OCI-LY3 (cell line): ENCODE measurements around the gene EP300.
A peak's percentile ranks its signal among the peaks of the same experiment; 100 is the strongest.

Experiments used
- H2AFZ ChIP-seq: fragments of 200-600, 300-600 bp; shearing (Covaris generic); 2 replicates; pipeline ENCODE4 v1.6.0; 2014; ENCODE audit warnings: antibody characterized with exemption, low read depth, low read length
- H3K27ac ChIP-seq: fragments of 200-600, 300-600 bp; sonication (generic); 2 replicates; pipeline ENCODE4 v1.5.1; 2014; ENCODE audit warnings: mild to moderate bottlenecking, low read length, moderate library complexity, mixed read lengths
- H3K27me3 ChIP-seq: fragments of 200-600, 300-600 bp; sonication (generic); 2 replicates; pipeline ENCODE4 v1.6.1; 2014; ENCODE audit warnings: low read depth, low read length, mixed read lengths
- H3K36me3 ChIP-seq: fragments of 200-600, 300-600 bp; sonication (generic); replicated peaks from 2 replicates; pipeline ENCODE3; 2014; ENCODE audit warnings: low read depth, low read length, mixed read lengths
- H3K4me1 ChIP-seq: fragments of 300-600, 200-600 bp; sonication (generic); 2 replicates; pipeline ENCODE4 v1.6.1; 2014; ENCODE audit warnings: low read length, mixed read lengths
- H3K4me2 ChIP-seq: fragments of 200-600, 300-600 bp; sonication (generic); 2 replicates; pipeline ENCODE4 v1.6.1; 2014; ENCODE audit warnings: low read length, mixed read lengths
- H3K4me3 ChIP-seq: fragments of 300-600, 200-600 bp; sonication (generic); 2 replicates; pipeline ENCODE4 v1.5.1; 2014; ENCODE audit warnings: antibody characterized with exemption, mild to moderate bottlenecking, low read length, moderate library complexity
- H3K79me2 ChIP-seq: fragments of 300-600, 200-600 bp; shearing (Covaris generic); 2 replicates; pipeline ENCODE4 v1.6.1; 2014; ENCODE audit warnings: mild to moderate bottlenecking, low read length, mixed read lengths
- H3K9ac ChIP-seq: fragments of 300-600, 200-600 bp; shearing (Covaris generic); 2 replicates; pipeline ENCODE4 v1.6.0; 2014; ENCODE audit warnings: mild to moderate bottlenecking, low read length, moderate library complexity
- H3K9me3 ChIP-seq: fragments of 200-600, 300-600 bp; shearing (Covaris generic); 2 replicates; pipeline ENCODE4 v1.6.1; 2014; ENCODE audit warnings: low read length, mixed read lengths; ENCODE audit not compliant: insufficient read depth
- H4K20me1 ChIP-seq: fragments of 200-600, 300-600 bp; sonication (generic); 2 replicates; pipeline ENCODE4 v1.6.1; 2016; ENCODE audit warnings: low read length, mixed read lengths; ENCODE audit not compliant: insufficient read depth
- CTCF ChIP-seq: fragments of 200-600, 300-600 bp; sonication (generic); IDR thresholded peaks from 2 replicates; pipeline ENCODE4 v1.5.1; 2014; ENCODE audit warnings: antibody characterized with exemption, low read length, low read depth
- EZH2phosphoT487 ChIP-seq: fragments of 200-600 bp; shearing (Covaris generic); IDR thresholded peaks from 2 replicates; pipeline ENCODE4 v1.6.1; 2018; ENCODE audit warnings: antibody characterized with exemption, mixed run types, low read depth

EP300 gene

GRCh38 chr22:41215409-41215808 lies 123.0 kb downstream of the EP300 start:
- no peak overlapping the region for H3K4me2 ChIP-seq
- no peak overlapping the region for H3K9ac ChIP-seq
- no peak for TF ChIP-seq EZH2phosphoT487
- TF ChIP-seq CTCF, result no peak
- H3K4me1 ChIP-seq, result peaks cover 15% of the 10 kb centered on the region
- no peaks in the 10 kb centered on the region for H4K20me1 ChIP-seq
- no peak overlapping the region for H3K27ac ChIP-seq
- H3K27me3 ChIP-seq, result no peaks in the 10 kb centered on the region
- no peak overlapping the region for H3K4me3 ChIP-seq
- H3K36me3 ChIP-seq, result peaks cover 42% of the 10 kb centered on the region
- H3K9me3 ChIP-seq, result no peaks in the 10 kb centered on the region
- no peak overlapping the region for H2AFZ ChIP-seq
- no peaks in the 10 kb centered on the region for H3K79me2 ChIP-seq

GRCh38 chr22:41215926-41216325 lies 123.5 kb downstream of the EP300 start:
- no peak overlapping the region for H2AFZ ChIP-seq
- no peak overlapping the region for H3K9ac ChIP-seq
- H4K20me1 ChIP-seq, result no peaks in the 10 kb centered on the region
- H3K4me3 ChIP-seq, result no peak overlapping the region
- no peaks in the 10 kb centered on the region for H3K27me3 ChIP-seq
- no peaks in the 10 kb centered on the region for H3K9me3 ChIP-seq
- H3K4me2 ChIP-seq, result no peak overlapping the region
- H3K4me1 ChIP-seq, result peaks cover 15% of the 10 kb centered on the region
- H3K79me2 ChIP-seq, result no peaks in the 10 kb centered on the region
- peaks cover 42% of the 10 kb centered on the region for H3K36me3 ChIP-seq
- no peak overlapping the region for H3K27ac ChIP-seq
- TF ChIP-seq CTCF, result no peak

- peaks cover 43% of the 10 kb centered on the region for H3K36me3 ChIP-seq
- H3K27ac ChIP-seq, result peak overlapping the region; percentile 50
- peaks cover 15% of the 10 kb centered on the region for H3K4me1 ChIP-seq
- H3K4me2 ChIP-seq, result peak overlapping the region; percentile 54
- H3K79me2 ChIP-seq, result no peaks in the 10 kb centered on the region
- H4K20me1 ChIP-seq, result no peaks in the 10 kb centered on the region
- no peaks in the 10 kb centered on the region for H3K9me3 ChIP-seq
- peak overlapping the region; percentile 42 for H3K4me3 ChIP-seq
- TF ChIP-seq EZH2phosphoT487 (no peak), CTCF (no peak)
- no peaks in the 10 kb centered on the region for H3K27me3 ChIP-seq
- H2AFZ ChIP-seq, result no peak overlapping the region
- H3K9ac ChIP-seq, result no peak overlapping the region
Measured at GRCh38 chr22:41216984-41217383, 124.6 kb downstream of the EP300 start.

GRCh38 chr22:41217553-41218157 lies 125.3 kb downstream of the EP300 start:
- no peaks in the 10 kb centered on the region for H4K20me1 ChIP-seq
- H3K27ac ChIP-seq, result peak overlapping the region; percentile 50
- H3K9ac ChIP-seq, result no peak overlapping the region; the same call in 1 of the 2 replicates
- H3K4me2 ChIP-seq, result peak overlapping the region; percentile 54
- peaks cover 45% of the 10 kb centered on the region for H3K36me3 ChIP-seq
- no peaks in the 10 kb centered on the region for H3K27me3 ChIP-seq
- no peak overlapping the region for H2AFZ ChIP-seq
- no peaks in the 10 kb centered on the region for H3K79me2 ChIP-seq
- peak overlapping the region; percentile 42 for H3K4me3 ChIP-seq
- no peaks in the 10 kb centered on the region for H3K9me3 ChIP-seq
- peaks cover 15% of the 10 kb centered on the region for H3K4me1 ChIP-seq
- TF ChIP-seq CTCF (no peak), EZH2phosphoT487 (no peak)
